ENCODE measurements around the gene HK2.

GRCh38 chr2:74908748-74909444 is 75.0 kb downstream of the HK2 start:
- TF ChIP-seq POLR2AphosphoS5 (IDR thresholded peaks at IDR 0.05; ENCODE audit: low read depth, low read length) = no peak
- TF ChIP-seq SIN3A (IDR thresholded peaks at IDR 0.05; ENCODE audit: borderline replicate concordance, insufficient read depth, low read length) = no peak
- TF ChIP-seq TAF1 (IDR thresholded peaks at IDR 0.05; ENCODE audit: borderline replicate concordance, insufficient read depth, low read length) = no peak
- TF ChIP-seq, protein P1, sequence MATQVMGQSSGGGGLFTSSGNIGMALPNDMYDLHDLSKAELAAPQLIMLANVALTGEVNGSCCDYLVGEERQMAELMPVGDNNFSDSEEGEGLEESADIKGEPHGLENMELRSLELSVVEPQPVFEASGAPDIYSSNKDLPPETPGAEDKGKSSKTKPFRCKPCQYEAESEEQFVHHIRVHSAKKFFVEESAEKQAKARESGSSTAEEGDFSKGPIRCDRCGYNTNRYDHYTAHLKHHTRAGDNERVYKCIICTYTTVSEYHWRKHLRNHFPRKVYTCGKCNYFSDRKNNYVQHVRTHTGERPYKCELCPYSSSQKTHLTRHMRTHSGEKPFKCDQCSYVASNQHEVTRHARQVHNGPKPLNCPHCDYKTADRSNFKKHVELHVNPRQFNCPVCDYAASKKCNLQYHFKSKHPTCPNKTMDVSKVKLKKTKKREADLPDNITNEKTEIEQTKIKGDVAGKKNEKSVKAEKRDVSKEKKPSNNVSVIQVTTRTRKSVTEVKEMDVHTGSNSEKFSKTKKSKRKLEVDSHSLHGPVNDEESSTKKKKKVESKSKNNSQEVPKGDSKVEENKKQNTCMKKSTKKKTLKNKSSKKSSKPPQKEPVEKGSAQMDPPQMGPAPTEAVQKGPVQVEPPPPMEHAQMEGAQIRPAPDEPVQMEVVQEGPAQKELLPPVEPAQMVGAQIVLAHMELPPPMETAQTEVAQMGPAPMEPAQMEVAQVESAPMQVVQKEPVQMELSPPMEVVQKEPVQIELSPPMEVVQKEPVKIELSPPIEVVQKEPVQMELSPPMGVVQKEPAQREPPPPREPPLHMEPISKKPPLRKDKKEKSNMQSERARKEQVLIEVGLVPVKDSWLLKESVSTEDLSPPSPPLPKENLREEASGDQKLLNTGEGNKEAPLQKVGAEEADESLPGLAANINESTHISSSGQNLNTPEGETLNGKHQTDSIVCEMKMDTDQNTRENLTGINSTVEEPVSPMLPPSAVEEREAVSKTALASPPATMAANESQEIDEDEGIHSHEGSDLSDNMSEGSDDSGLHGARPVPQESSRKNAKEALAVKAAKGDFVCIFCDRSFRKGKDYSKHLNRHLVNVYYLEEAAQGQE (IDR thresholded peaks at IDR 0.05; ENCODE audit: insufficient read depth in 1 of 2, low read depth in 2 of 2, low read length in 2 of 2) = no peak
- no peak for TF ChIP-seq FOXP2 (optimal IDR thresholded peaks at IDR 0.05; ENCODE audit: borderline replicate concordance, extremely low read depth, extremely low read length, insufficient read depth)
